ENCODE data around the gene FKBP15. TPM values are rescaled to one million over a fixed set of nuclear protein-coding genes. Genes with fewer than 3 reads are reported as not detected.
"Not testable (repeated sequence)": the region's sequence is repeated elsewhere in the genome, so short reads cannot be mapped to it uniquely, and the experiment has no call there.

Gene FKBP15
- total and polyA plus RNA-seq, 2 of the 8 experiments (the other 6 are each of a cell fraction or from before 2014, with no cell fraction given) = 9.9 to 13.8 TPM

GRCh38 chr9:113140896-113141295, 80.2 kb downstream of the FKBP15 start:
- H2BK120ac ChIP-seq (replicated peaks; ENCODE audit: low read depth, low read length); H3K4me2 ChIP-seq (ENCODE audit: insufficient read depth in 1 of 2, low read depth in 2 of 2, low read length in 2 of 2); H4K91ac ChIP-seq (replicated peaks; ENCODE audit: insufficient read length, low read length); H3K18ac ChIP-seq (ENCODE audit: extremely low read depth, low read length); H4K8ac ChIP-seq (ENCODE audit: extremely low read depth, insufficient read depth, low read length); H3K27me3 ChIP-seq (replicated peaks in 1 of 4; ENCODE audit: control insufficient read depth in 3 of 4, extremely low read depth in 1 of 4, insufficient read depth in 3 of 4, low read length in 3 of 4); POLR2A ChIA-PET (ENCODE audit: partially characterized antibody); H3K4me1 ChIP-seq (replicated peaks in 1 of 4; ENCODE audit: control insufficient read depth in 3 of 4, insufficient read depth in 4 of 4, low read length in 3 of 4); H3K4me3 ChIP-seq (ENCODE audit: extremely low read depth in 1 of 4, insufficient read depth in 2 of 4, low read depth in 3 of 4, low read length in 4 of 4); H4K20me1 ChIP-seq (replicated peaks in 1 of 2; ENCODE audit: control insufficient read depth in 1 of 2, insufficient read depth in 2 of 2, low read length in 2 of 2); H3K4ac ChIP-seq (replicated peaks; ENCODE audit: insufficient read length, low read depth, low read length); H2AFZ ChIP-seq (ENCODE audit: low read length); DNase-seq (ENCODE audit: low read depth in 1 of 2, low spot score in 2 of 2); H3K27ac ChIP-seq (ENCODE audit: low read depth, low read length); H3K14ac ChIP-seq (ENCODE audit: insufficient read length); H3K79me2 ChIP-seq (ENCODE audit: control insufficient read depth in 1 of 2, insufficient read depth in 2 of 2, low read length in 2 of 2); H2BK12ac ChIP-seq (ENCODE audit: low read depth, low read length); H4K5ac ChIP-seq (ENCODE audit: insufficient read length, low read depth, low read length); H3K23ac ChIP-seq (ENCODE audit: insufficient read length); H3K9ac ChIP-seq (replicated peaks in 1 of 4; ENCODE audit: extremely low read depth in 1 of 4, low read depth in 3 of 4, low read length in 3 of 4); H3K9me3 ChIP-seq (ENCODE audit: insufficient read depth in 2 of 2, low read depth in 1 of 2, low read length in 1 of 2); H2BK20ac ChIP-seq (ENCODE audit: low read length); H2BK15ac ChIP-seq (ENCODE audit: low read length); H3K36me3 ChIP-seq (ENCODE audit: control insufficient read depth in 2 of 4, insufficient read depth in 4 of 4, low read length in 3 of 4); H2BK5ac ChIP-seq (ENCODE audit: low read depth, low read length); H3K79me1 ChIP-seq (ENCODE audit: low read depth, low read length); H3K23me2 ChIP-seq (ENCODE audit: low read depth, low read length); FAIRE-seq; CTCF ChIA-PET (ENCODE audit: partially characterized antibody); H2AK5ac ChIP-seq (ENCODE audit: low read depth, low read length); H3K56ac ChIP-seq (replicated peaks; ENCODE audit: insufficient read length, low read depth, low read length): not testable (repeated sequence)
- 89% methylated on average over 9 of the region's 9 CpGs; no CpG with 5 or more reads in 1 of the 2 experiments for WGBS, 2 experiments (ENCODE audit: extremely low coverage in 1 of 2, insufficient coverage in 1 of 2, insufficient read length in 1 of 2, insufficient replicate concordance in 2 of 2, low coverage in 1 of 2, low lambda C conversion rate in 2 of 2, missing lambda C conversion rate in 1 of 2)

All from H1 (cell line).